Measurements from ENCODE around the gene TTC36. TPM values are rescaled to one million over a fixed set of nuclear protein-coding genes. Genes with fewer than 3 reads are reported as not detected.
A peak's percentile ranks its signal among the peaks of the same experiment; 100 is the strongest.

Gene TTC36
- total and polyA plus RNA-seq, 9 of the 15 experiments (the other 6 are each of a cell fraction or from before 2014, with no cell fraction given) = 0.22 to 0.23 TPM; not detected in 7

DNA sequence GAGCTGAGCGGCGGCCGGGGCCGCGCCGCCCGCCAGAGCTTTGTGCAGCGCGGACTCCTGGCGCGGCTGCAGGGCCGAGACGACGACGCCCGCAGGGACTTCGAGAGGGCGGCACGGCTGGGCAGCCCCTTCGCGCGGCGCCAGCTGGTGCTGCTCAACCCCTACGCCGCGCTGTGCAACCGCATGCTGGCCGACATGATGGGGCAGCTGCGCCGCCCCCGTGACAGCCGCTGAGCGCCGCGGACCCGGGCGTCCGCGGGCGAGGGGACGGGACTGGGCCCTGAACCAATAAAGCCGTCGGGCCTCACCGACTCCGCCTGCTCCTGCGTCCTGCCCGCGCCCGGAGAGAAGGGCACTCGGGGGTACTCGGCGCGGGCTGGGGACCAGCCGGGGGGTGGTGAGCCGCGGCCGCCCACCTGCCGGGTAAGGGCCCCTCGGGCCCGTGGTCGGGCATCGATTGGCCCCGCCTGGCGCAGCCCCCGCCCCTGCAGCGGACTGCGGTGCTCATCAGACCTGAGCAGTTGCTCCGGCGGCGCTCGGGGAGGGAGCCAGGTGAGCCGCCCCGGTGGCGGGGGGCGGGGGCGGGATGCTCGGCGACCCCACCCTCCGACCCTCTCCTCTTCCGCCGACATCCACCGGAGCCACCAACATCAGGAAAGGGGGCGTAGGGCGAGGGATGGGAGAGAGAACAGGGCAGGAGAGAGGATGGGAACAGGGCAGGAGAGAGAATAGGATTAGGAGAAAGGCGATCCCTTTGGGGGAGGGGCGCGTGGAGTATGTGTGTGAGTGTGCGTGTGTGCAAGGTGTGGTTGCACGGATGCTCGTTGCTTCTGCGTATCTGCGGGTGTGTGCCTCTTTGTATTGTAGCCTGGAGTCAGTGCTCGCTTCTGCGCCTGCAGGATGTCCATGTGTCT lies 3.7 kb downstream of the TTC36 start, which contains the start of gene TMEM25 (continued):
- no peak for TF ChIP-seq TFAM (CRISPR knock-in tag; conservative IDR thresholded peaks at IDR 0.05)
- peak; percentile 74 for TF ChIP-seq RBFOX2 (IDR thresholded peaks at IDR 0.05; ENCODE audit: low read depth, low read length)
- no peak for TF ChIP-seq ZKSCAN1 (IDR thresholded peaks at IDR 0.05; ENCODE audit: low read depth, low read length)
- peak; percentile 85 for TF ChIP-seq CTBP1 (IDR thresholded peaks at IDR 0.05; ENCODE audit: borderline replicate concordance)
- 0 out of 2 replicates have a peak, but pooled peaks have one; percentile 33 for TF ChIP-seq ATF7 (IDR thresholded peaks at IDR 0.05)
- peak; percentile 60; the same call in 1 of the 2 replicates for TF ChIP-seq SIN3B (IDR thresholded peaks at IDR 0.05; ENCODE audit: low read depth)
- TF ChIP-seq, protein P1, sequence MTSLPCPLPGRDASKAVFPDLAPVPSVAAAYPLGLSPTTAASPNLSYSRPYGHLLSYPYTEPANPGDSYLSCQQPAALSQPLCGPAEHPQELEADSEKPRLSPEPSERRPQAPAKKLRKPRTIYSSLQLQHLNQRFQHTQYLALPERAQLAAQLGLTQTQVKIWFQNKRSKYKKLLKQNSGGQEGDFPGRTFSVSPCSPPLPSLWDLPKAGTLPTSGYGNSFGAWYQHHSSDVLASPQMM (CRISPR knock-in tag; IDR thresholded peaks at IDR 0.05) = no peak
- TF ChIP-seq HIVEP1 (CRISPR knock-in tag; IDR thresholded peaks at IDR 0.05) = no peak
- TF ChIP-seq SMARCA4 (IDR thresholded peaks at IDR 0.05) = 0 out of 2 replicates have a peak, but pooled peaks have one; percentile 32
- TF ChIP-seq, protein P2, sequence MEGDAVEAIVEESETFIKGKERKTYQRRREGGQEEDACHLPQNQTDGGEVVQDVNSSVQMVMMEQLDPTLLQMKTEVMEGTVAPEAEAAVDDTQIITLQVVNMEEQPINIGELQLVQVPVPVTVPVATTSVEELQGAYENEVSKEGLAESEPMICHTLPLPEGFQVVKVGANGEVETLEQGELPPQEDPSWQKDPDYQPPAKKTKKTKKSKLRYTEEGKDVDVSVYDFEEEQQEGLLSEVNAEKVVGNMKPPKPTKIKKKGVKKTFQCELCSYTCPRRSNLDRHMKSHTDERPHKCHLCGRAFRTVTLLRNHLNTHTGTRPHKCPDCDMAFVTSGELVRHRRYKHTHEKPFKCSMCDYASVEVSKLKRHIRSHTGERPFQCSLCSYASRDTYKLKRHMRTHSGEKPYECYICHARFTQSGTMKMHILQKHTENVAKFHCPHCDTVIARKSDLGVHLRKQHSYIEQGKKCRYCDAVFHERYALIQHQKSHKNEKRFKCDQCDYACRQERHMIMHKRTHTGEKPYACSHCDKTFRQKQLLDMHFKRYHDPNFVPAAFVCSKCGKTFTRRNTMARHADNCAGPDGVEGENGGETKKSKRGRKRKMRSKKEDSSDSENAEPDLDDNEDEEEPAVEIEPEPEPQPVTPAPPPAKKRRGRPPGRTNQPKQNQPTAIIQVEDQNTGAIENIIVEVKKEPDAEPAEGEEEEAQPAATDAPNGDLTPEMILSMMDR (IDR thresholded peaks at IDR 0.05 in 2 of 3, conservative IDR thresholded peaks at IDR 0.05 in 1 of 3; ENCODE audit: insufficient read depth in 2 of 3, low read depth in 1 of 3, low read length in 3 of 3) = 0 out of 6 replicates have a peak, but pooled peaks of 1 of the 3 experiments have one; percentile 2
- no peak for TF ChIP-seq JUN (IDR thresholded peaks at IDR 0.05; ENCODE audit: borderline replicate concordance, low read depth, low read length)
- 0 out of 2 replicates have a peak, but pooled peaks have one; percentile 2 for TF ChIP-seq JUN (CRISPR knock-in tag; IDR thresholded peaks at IDR 0.05; ENCODE audit: borderline replicate concordance)
- TF ChIP-seq, protein P3, sequence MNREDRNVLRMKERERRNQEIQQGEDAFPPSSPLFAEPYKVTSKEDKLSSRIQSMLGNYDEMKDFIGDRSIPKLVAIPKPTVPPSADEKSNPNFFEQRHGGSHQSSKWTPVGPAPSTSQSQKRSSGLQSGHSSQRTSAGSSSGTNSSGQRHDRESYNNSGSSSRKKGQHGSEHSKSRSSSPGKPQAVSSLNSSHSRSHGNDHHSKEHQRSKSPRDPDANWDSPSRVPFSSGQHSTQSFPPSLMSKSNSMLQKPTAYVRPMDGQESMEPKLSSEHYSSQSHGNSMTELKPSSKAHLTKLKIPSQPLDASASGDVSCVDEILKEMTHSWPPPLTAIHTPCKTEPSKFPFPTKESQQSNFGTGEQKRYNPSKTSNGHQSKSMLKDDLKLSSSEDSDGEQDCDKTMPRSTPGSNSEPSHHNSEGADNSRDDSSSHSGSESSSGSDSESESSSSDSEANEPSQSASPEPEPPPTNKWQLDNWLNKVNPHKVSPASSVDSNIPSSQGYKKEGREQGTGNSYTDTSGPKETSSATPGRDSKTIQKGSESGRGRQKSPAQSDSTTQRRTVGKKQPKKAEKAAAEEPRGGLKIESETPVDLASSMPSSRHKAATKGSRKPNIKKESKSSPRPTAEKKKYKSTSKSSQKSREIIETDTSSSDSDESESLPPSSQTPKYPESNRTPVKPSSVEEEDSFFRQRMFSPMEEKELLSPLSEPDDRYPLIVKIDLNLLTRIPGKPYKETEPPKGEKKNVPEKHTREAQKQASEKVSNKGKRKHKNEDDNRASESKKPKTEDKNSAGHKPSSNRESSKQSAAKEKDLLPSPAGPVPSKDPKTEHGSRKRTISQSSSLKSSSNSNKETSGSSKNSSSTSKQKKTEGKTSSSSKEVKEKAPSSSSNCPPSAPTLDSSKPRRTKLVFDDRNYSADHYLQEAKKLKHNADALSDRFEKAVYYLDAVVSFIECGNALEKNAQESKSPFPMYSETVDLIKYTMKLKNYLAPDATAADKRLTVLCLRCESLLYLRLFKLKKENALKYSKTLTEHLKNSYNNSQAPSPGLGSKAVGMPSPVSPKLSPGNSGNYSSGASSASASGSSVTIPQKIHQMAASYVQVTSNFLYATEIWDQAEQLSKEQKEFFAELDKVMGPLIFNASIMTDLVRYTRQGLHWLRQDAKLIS (CRISPR knock-in tag; IDR thresholded peaks at IDR 0.05) = peak; percentile 66
- TF ChIP-seq, protein P4, sequence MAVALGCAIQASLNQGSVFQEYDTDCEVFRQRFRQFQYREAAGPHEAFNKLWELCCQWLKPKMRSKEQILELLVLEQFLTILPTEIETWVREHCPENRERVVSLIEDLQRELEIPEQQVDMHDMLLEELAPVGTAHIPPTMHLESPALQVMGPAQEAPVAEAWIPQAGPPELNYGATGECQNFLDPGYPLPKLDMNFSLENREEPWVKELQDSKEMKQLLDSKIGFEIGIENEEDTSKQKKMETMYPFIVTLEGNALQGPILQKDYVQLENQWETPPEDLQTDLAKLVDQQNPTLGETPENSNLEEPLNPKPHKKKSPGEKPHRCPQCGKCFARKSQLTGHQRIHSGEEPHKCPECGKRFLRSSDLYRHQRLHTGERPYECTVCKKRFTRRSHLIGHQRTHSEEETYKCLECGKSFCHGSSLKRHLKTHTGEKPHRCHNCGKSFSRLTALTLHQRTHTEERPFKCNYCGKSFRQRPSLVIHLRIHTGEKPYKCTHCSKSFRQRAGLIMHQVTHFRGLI (CRISPR knock-in tag; IDR thresholded peaks at IDR 0.05) = no peak
- TF ChIP-seq, protein P5, sequence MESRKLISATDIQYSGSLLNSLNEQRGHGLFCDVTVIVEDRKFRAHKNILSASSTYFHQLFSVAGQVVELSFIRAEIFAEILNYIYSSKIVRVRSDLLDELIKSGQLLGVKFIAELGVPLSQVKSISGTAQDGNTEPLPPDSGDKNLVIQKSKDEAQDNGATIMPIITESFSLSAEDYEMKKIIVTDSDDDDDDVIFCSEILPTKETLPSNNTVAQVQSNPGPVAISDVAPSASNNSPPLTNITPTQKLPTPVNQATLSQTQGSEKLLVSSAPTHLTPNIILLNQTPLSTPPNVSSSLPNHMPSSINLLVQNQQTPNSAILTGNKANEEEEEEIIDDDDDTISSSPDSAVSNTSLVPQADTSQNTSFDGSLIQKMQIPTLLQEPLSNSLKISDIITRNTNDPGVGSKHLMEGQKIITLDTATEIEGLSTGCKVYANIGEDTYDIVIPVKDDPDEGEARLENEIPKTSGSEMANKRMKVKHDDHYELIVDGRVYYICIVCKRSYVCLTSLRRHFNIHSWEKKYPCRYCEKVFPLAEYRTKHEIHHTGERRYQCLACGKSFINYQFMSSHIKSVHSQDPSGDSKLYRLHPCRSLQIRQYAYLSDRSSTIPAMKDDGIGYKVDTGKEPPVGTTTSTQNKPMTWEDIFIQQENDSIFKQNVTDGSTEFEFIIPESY (CRISPR knock-in tag; IDR thresholded peaks at IDR 0.05) = peak; percentile 28; the same call in 1 of the 2 replicates
- 0 out of 2 replicates have a peak, but pooled peaks have one; percentile 34 for TF ChIP-seq PHB (CRISPR knock-in tag; IDR thresholded peaks at IDR 0.05)
